Spinal cord (tissue), 10 donors: ENCODE measurements around the gene TAF1C. TPM values are rescaled to one million over a fixed set of nuclear protein-coding genes. Genes with fewer than 3 reads are reported as not detected.

Experiments
- DNase-seq, 6 donors: peaks; one replicate each; pipeline versions ENCODE4 v3.0.0 to v3.0.0-alpha.2; 2013 to 2015; ENCODE audit warnings: low spot score in 6 of 6, low read depth in 4 of 6
- H3K27ac ChIP-seq: one replicate; pipeline ENCODE4 v1.5.1; 2013; ENCODE audit warnings: low read depth, low read length, control low read depth
- H3K27me3 ChIP-seq: one replicate; pipeline ENCODE4 v1.6.1; 2013; ENCODE audit warnings: low read length; ENCODE audit not compliant: control insufficient read depth, insufficient read depth
- H3K36me3 ChIP-seq: one replicate; pipeline ENCODE4 v1.6.1; 2013; ENCODE audit warnings: low read length; ENCODE audit not compliant: control insufficient read depth, insufficient read depth
- H3K4me1 ChIP-seq: one replicate; pipeline ENCODE4 v1.6.1; 2013; ENCODE audit warnings: low read length; ENCODE audit not compliant: control insufficient read depth, insufficient read depth
- H3K4me3 ChIP-seq: one replicate; pipeline ENCODE4 v1.5.1; 2013; ENCODE audit warnings: low read depth, low read length, control low read depth
- H3K9me3 ChIP-seq: one replicate; pipeline ENCODE4 v1.6.1; 2013; ENCODE audit warnings: low read length; ENCODE audit not compliant: control insufficient read depth, insufficient read depth
- WGBS: methylation state at CpG from one replicate; pipeline ENCODE4 v1.1.5; 2013; ENCODE audit warnings: missing lambda C conversion rate; ENCODE audit not compliant: insufficient coverage; 5-methylcytosine and 5-hydroxymethylcytosine counted together
- polyA plus RNA-seq, 2 donors: library from polyadenylated mRNA; unstranded; fragments of 120-200 nt; gene quantifications; one replicate each; pipeline ENCODE4 v1.2.1, GENCODE V29; 2013; ENCODE audit not compliant: insufficient read length in 2 of 2
- total RNA-seq, 2 donors: library from RNA; depleted of rRNA in 1 of 2; stranded (reverse); fragments of 120-200 nt in 1 of 2; fragments of >200 nt in 1 of 2; gene quantifications; one replicate each; pipeline versions ENCODE4 v1.2.3 to v1.2.4, GENCODE V29; 2013 to 2014
- donor health status: healthy.

Gene TAF1C
- total and polyA plus RNA-seq, 4 donors: 14.9 to 64.9 (median 46.5) TPM

DNA sequence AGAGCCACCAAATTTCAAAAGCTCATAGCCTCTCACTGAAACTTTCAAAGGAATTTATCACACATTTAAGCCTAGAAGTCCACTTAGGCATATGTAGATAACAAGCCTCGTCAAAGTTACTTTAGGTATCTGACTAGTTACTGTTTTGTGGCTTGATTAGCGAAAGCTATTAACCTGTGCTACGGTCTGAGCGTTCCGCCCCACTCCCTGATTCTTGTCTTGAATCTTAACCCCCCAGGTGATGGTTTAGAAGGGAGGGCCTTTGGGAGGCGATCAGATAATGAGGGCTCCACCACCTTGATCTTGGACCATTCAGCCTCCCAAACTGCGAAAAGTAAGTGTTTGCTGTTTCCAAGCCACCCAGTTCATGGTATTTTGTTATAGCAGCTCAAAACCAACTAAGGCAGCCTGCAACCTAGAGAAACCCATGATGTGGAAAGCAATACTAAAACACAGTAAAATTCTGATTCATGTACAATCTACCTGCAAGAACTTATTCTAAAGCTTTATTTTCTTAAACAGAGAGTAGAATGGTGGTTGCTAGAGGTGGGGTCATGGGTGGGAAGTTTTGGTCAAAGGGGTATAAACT is 49.0 kb downstream of the TAF1C start:
- no CpG with 5 or more reads among the region's 7 CpGs for WGBS
- no peak for DNase-seq
- peaks cover 16% of the 10 kb centered on the region for H3K4me1 ChIP-seq
- H3K36me3 ChIP-seq: peaks cover 10% of the 10 kb centered on the region
- H3K9me3 ChIP-seq: no peaks in the 10 kb centered on the region
- H3K27me3 ChIP-seq: no peaks in the 10 kb centered on the region
- H3K4me3 ChIP-seq: no peak overlapping the region
- H3K27ac ChIP-seq: no peak overlapping the region

DNA sequence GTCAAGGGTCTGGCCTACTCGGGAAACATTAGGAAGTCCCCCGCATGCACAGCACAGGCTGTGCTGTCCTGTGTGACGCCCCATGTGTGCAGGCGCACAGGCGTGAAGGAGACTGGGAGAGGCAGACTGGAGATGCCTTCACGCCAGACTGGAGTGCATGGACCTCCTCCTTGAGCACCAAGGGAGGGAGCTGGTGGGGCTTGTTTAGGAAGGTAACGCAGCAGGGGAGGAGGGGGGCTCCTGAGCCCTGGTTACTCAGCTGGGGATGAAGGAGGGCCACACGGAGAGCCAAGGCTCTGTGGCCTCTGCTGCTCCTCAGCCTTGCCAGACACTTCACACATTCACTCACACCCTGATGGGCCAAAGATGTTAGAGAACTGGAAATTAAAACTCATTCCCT is 49.6 kb downstream of the TAF1C start:
- Histone ChIP-seq H3K4me1 (peaks cover 16% of the 10 kb centered on the region), H3K27ac (no peak overlapping the region), H3K9me3 (no peaks in the 10 kb centered on the region), H3K27me3 (no peaks in the 10 kb centered on the region), H3K4me3 (no peak overlapping the region), H3K36me3 (peaks cover 10% of the 10 kb centered on the region)
- no peak for DNase-seq
- WGBS: 77% methylated on average over 6 of the region's 8 CpGs

DNA sequence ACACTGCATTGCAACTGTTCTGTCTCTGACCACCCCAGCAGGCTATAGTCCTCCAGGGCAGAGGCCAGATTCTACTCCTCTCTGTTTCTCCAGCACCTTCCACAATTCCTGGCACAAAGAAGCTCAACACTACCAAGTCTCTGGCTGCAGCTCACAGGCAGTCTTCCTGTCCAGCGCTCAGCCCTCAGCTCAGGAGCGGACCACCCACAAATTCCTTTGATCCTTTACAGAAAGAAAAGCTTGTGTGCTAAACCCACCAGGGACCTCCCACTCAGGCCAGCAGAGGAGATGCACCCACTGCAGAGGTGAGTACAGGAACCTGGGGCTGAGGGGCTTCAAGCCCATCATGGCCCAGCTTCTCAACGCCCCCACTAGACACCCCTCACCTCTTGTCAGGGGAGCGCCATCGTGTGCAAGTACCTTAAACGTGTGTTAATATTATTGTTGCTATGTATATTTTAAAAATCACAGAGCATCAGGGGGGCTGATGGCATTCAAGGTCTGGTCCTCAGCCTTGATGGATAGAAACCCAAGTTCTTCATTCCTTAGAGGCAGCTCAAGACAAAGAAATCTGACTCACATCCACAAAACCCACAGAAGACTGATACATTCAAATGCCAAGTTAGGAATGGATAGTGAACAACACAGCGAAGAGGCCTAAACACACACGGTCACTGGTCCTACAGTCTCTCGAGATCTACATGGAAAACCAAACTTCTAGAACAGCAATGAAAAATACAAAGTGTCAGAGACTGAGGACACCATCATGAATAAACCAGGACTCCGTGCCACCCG is 50.3 kb downstream of the TAF1C start:
- H3K9me3 ChIP-seq: no peaks in the 10 kb centered on the region
- 83% methylated on average over 5 of the region's 11 CpGs for WGBS
- H3K27ac ChIP-seq: no peak overlapping the region
- H3K27me3 ChIP-seq: no peaks in the 10 kb centered on the region
- H3K4me1 ChIP-seq: peaks cover 16% of the 10 kb centered on the region
- peaks cover 10% of the 10 kb centered on the region for H3K36me3 ChIP-seq
- no peak overlapping the region for H3K4me3 ChIP-seq
- DNase-seq: no peak

DNA sequence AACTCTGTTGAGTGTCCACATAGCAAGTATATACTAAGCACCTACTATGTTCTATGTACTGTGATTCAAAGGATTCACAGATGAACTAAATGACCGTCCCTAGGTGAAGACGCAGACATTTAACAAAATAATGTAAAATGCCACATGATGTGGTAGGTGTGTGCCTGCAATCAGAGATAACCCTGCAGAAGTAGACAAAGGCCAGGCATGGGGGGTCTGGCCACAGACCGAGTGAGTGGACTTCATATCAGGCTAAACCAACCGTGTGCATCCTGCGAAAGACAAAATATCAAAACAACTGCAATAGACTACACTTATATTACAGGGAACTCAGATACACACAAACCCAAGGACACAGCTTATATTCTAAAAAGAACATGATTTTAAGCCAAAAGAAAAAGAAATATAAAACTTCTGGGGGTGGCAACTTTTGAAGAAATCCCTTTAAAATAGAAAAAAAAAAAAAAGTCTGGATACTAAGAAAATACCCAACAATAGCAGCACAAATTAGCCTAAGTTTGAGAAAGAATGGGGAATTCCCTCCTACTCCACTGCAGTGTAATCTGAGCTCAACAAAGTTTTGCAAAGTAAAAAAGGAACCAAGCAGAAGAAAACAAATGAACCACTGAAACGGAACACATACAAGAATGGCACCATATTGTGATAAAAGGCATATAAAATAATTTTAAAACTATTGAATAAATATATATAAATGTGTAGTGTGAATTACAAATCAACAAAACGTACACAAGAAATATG is 54.2 kb downstream of the TAF1C start:
- no peak for DNase-seq
- Histone ChIP-seq H3K36me3 (peaks cover 31% of the 10 kb centered on the region), H3K9me3 (no peaks in the 10 kb centered on the region), H3K27ac (no peak overlapping the region), H3K27me3 (no peaks in the 10 kb centered on the region), H3K4me1 (peaks cover 16% of the 10 kb centered on the region), H3K4me3 (no peak overlapping the region)
- no CpG with 5 or more reads among the region's 7 CpGs for WGBS

DNA sequence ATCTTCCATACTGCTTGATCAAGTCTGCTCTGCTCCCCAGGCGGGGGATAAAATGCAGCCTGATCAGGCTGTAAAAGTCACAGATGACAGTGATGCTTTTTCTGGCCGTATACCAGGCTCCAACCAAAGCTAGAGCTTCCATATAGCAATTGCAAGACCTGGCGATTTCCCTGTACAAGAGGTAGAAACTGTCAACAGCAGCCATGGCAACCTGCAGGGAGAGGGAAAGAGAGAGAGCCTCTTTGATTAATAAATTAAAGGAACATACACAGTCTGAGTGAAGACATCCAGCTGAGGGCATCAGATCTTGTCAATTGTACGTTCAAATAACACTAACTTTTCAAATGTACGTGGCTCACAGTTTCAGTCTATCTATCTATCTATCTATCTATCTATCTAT is 55.7 kb downstream of the TAF1C start:
- Histone ChIP-seq H3K9me3 (no peaks in the 10 kb centered on the region), H3K36me3 (peaks cover 30% of the 10 kb centered on the region), H3K27ac (no peak overlapping the region), H3K4me3 (no peak overlapping the region), H3K4me1 (peaks cover 6% of the 10 kb centered on the region), H3K27me3 (no peaks in the 10 kb centered on the region)
- no peak for DNase-seq
- 67% methylated on average over 4 of the region's 5 CpGs for WGBS

Other genes with a start within 250 kb of the TAF1C start
- gene OSGIN1, start 233.8 kb downstream of the TAF1C start, total RNA-seq: under 1 TPM; 0.20 to 0.44 TPM
- 1 to 10 TPM in 1 of 2 donors, under 1 TPM in 1; 0.92 to 1.2 TPM for gene OSGIN1, start 233.8 kb downstream of the TAF1C start, polyA plus RNA-seq
- gene NECAB2, start 218.8 kb downstream of the TAF1C start, total RNA-seq: 10 to 100 TPM; 12.7 to 14.9 TPM
- gene NECAB2, start 218.8 kb downstream of the TAF1C start, polyA plus RNA-seq: 10 to 100 TPM; 78.5 to 82.1 TPM
- gene SLC38A8, start 144.3 kb downstream of the TAF1C start, total RNA-seq: 1 to 10 TPM in 1 of 2 donors, under 1 TPM in 1; 0.28 to 1.4 TPM
- gene SLC38A8, start 144.3 kb downstream of the TAF1C start, polyA plus RNA-seq: 1 to 10 TPM in 1 of 2 donors, under 1 TPM in 1; 0.97 to 1.1 TPM
- 10 to 100 TPM; 71.3 to 84.3 TPM for gene MBTPS1, start 70.1 kb downstream of the TAF1C start, total RNA-seq
- 10 to 100 TPM; 66.2 to 78.5 TPM for gene MBTPS1, start 70.1 kb downstream of the TAF1C start, polyA plus RNA-seq
- 10 to 100 TPM; 59.8 to 74.5 TPM for gene HSDL1, start 41.9 kb downstream of the TAF1C start, total RNA-seq
- gene HSDL1, start 41.9 kb downstream of the TAF1C start, polyA plus RNA-seq: 10 to 100 TPM; 68.7 to 77.2 TPM
- gene DNAAF1, start 41.7 kb downstream of the TAF1C start, total RNA-seq: 10 to 100 TPM in 1 of 2 donors, 1 to 10 TPM in 1; 2.7 to 20.1 TPM
- gene DNAAF1, start 41.7 kb downstream of the TAF1C start, polyA plus RNA-seq: 10 to 100 TPM; 20.9 to 21.2 TPM
- gene ADAD2, start 4.1 kb upstream of the TAF1C start, total RNA-seq: under 1 TPM; 0.20 to 0.39 TPM
- 1 to 10 TPM in 1 of 2 donors, under 1 TPM in 1; 0.51 to 1.3 TPM for gene ADAD2, start 4.1 kb upstream of the TAF1C start, polyA plus RNA-seq
- under 1 TPM; 0.06 to 0.30 TPM for gene KCNG4, start 53.0 kb upstream of the TAF1C start, total RNA-seq
- under 1 TPM; 0.33 to 0.44 TPM for gene KCNG4, start 53.0 kb upstream of the TAF1C start, polyA plus RNA-seq
- gene WFDC1, start 107.8 kb upstream of the TAF1C start, total RNA-seq: 1 to 10 TPM; 3.8 to 9.3 TPM
- gene WFDC1, start 107.8 kb upstream of the TAF1C start, polyA plus RNA-seq: 10 to 100 TPM in 1 of 2 donors, 1 to 10 TPM in 1; 9.0 to 10.4 TPM
- gene ATP2C2, start 181.5 kb upstream of the TAF1C start, total RNA-seq: 1 to 10 TPM; 1.4 to 2.2 TPM
- 1 to 10 TPM; 3.1 to 4.2 TPM for gene ATP2C2, start 181.5 kb upstream of the TAF1C start, polyA plus RNA-seq